NT2/D1 (cell line): Measurements from ENCODE around the gene HBD.

Experiments
- DNase-seq: peaks from one replicate; pipeline ENCODE4 v3.0.0-alpha.2; 2011; ENCODE audit warnings: low read depth, low spot score
- H3K27me3 ChIP-seq: 2 replicates; pipeline ENCODE4 v1.6.0; 2011; ENCODE audit warnings: mild to moderate bottlenecking; ENCODE audit not compliant: insufficient read length, insufficient read depth
- H3K36me3 ChIP-seq: 2 replicates; pipeline ENCODE4 v1.6.1; 2011; ENCODE audit warnings: mild to moderate bottlenecking, low read length, mixed read lengths; ENCODE audit not compliant: insufficient read depth, insufficient read length
- H3K4me1 ChIP-seq: 2 replicates; pipeline ENCODE4 v1.5.1; 2011; ENCODE audit not compliant: insufficient read depth, insufficient read length
- H3K4me3 ChIP-seq: 2 replicates; pipeline ENCODE4 v1.5.1; 2011; ENCODE audit warnings: low read depth; ENCODE audit not compliant: insufficient read length
- H3K9ac ChIP-seq: 2 replicates; pipeline ENCODE4 v1.6.0; 2011; ENCODE audit warnings: low read depth; ENCODE audit not compliant: insufficient read length
- H3K9me3 ChIP-seq: 2 replicates; pipeline ENCODE4 v1.5.1; 2011; ENCODE audit warnings: mild to moderate bottlenecking, low read length; ENCODE audit not compliant: insufficient read depth
- SUZ12 ChIP-seq: IDR thresholded peaks from 2 replicates; pipeline ENCODE4 v1.6.1; 2011; ENCODE audit not compliant: insufficient read length, insufficient read depth; ENCODE audit errors: extremely low read depth
- YY1 ChIP-seq: IDR thresholded peaks from 2 replicates; pipeline ENCODE4 v1.6.1; 2011; ENCODE audit not compliant: insufficient read length, insufficient read depth
- ZNF274 ChIP-seq: IDR thresholded peaks from 2 replicates; pipeline ENCODE4 v1.6.1; 2011; ENCODE audit warnings: mild to moderate bottlenecking, low read depth, low read length

The HBD gene

DNA sequence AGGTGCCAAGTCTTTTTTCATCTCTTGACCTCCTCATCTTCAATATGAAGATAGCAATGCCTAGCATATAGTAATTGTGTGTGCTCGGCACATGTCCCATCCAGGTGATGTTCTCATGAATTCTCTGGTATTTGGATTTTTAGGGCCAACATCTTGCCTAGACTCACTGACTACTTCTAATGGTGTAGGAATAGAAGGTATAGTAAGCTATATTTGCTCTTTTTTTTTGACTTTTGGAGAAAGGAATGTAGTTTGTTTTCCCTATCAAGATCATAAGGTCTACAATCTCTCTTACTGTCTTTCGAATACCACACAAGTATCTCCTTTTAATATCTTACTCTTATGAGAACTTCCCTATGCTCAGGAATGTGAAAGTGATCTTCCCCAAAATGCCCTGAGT lies 3.2 kb downstream of the HBD start:
- H3K4me3 ChIP-seq = no peak overlapping the region
- H3K9ac ChIP-seq = no peak overlapping the region
- H3K4me1 ChIP-seq = no peaks in the 10 kb centered on the region
- no peak for DNase-seq
- H3K27me3 ChIP-seq = no peaks in the 10 kb centered on the region
- no peaks in the 10 kb centered on the region for H3K9me3 ChIP-seq
- no peak for TF ChIP-seq SUZ12
- TF ChIP-seq ZNF274 = no peak
- TF ChIP-seq YY1 = no peak
- H3K36me3 ChIP-seq = no peaks in the 10 kb centered on the region

DNA sequence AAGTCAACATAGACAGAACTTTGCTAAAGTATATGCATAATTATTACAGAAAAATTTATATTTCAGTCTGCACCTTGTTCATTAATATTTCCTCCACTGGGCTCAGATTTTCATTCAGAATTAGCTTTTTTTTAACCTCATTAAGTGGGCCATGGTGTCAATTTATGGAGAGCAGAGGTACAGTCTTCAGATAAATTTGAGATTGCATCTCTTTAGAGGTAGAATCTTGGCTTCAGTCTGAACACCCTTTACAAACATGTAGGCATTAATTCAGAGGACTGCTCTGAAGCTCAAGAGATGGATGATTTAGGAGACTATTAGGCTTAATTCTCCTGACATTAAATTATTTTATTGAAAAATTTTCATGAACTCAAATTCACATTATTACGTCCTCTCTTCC lies 4.0 kb downstream of the HBD start:
- H3K9ac ChIP-seq = no peak overlapping the region
- TF ChIP-seq ZNF274 = no peak
- TF ChIP-seq SUZ12 = no peak
- TF ChIP-seq YY1 = no peak
- DNase-seq = no peak
- no peaks in the 10 kb centered on the region for H3K36me3 ChIP-seq
- no peak overlapping the region for H3K4me3 ChIP-seq
- no peaks in the 10 kb centered on the region for H3K4me1 ChIP-seq
- no peaks in the 10 kb centered on the region for H3K27me3 ChIP-seq
- H3K9me3 ChIP-seq = no peaks in the 10 kb centered on the region

DNA sequence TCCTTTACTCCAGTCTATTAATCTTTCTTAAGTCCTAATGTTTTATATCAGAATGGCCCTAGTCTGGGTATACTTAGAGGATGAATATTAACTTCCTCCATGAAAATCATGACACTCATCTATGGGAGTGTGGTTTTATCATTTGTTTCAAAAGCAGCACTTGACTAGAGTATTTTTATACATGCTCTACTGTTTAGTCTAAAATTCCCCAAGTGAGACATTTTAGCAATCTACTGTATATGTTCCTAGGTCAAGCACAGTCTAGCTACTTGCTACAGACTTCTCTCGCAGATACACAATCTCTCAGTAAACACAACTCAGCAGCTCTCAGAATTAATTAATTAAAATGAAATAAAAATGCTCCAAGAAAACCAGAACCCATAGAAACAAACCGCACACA lies 4.5 kb downstream of the HBD start:
- Histone ChIP-seq H3K4me1 (no peaks in the 10 kb centered on the region), H3K9me3 (no peaks in the 10 kb centered on the region), H3K27me3 (no peaks in the 10 kb centered on the region), H3K9ac (no peak overlapping the region), H3K36me3 (no peaks in the 10 kb centered on the region), H3K4me3 (no peak overlapping the region)
- no peak for TF ChIP-seq YY1
- TF ChIP-seq ZNF274 = no peak
- no peak for TF ChIP-seq SUZ12
- DNase-seq = no peak

DNA sequence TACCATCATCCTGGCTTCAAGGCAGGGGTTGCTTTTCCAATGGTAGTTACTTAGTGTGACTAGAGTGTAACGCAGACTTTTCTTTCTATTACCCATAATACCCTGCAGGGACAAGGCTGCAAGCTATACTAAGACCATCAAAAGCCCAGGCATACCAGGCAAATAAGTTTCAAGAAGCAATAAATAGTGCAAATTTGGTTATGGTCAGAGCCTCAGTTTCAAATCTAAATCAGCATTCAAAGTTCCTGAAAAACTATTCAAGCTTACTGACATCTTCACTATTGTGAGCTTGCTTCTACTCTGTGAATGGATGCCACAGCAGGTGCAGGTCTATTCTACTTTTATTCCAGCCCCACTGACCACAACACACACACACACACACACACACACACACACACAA lies 4.9 kb downstream of the HBD start:
- TF ChIP-seq YY1 (no peak), SUZ12 (no peak), ZNF274 (no peak)
- no peak for DNase-seq
- Histone ChIP-seq H3K4me3 (no peak overlapping the region), H3K9ac (no peak overlapping the region), H3K27me3 (no peaks in the 10 kb centered on the region), H3K9me3 (no peaks in the 10 kb centered on the region), H3K4me1 (no peaks in the 10 kb centered on the region), H3K36me3 (no peaks in the 10 kb centered on the region)

DNA sequence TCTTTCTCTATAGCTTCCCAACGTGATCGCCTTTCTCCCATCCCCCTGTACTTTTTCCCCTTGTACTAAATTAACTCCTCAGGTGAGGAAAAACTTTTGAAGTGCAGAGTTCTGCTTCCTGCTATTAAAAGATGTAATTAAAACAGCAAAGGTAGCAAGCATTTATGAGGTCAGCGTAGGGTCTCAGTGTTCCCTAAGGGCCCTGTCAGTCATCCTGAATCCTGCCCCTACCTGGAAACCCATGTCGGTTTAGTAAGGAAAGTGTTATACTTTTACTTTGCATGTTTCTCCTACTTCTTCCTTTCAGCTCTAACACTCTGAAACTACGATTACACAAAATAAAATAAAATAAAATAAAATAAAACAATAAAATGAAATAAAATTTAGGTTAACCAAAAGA lies 6.2 kb downstream of the HBD start:
- Histone ChIP-seq H3K27me3 (no peaks in the 10 kb centered on the region), H3K36me3 (no peaks in the 10 kb centered on the region), H3K4me3 (no peak overlapping the region), H3K9me3 (no peaks in the 10 kb centered on the region), H3K4me1 (no peaks in the 10 kb centered on the region), H3K9ac (no peak overlapping the region)
- TF ChIP-seq SUZ12 (no peak), YY1 (no peak), ZNF274 (no peak)
- DNase-seq = no peak

DNA sequence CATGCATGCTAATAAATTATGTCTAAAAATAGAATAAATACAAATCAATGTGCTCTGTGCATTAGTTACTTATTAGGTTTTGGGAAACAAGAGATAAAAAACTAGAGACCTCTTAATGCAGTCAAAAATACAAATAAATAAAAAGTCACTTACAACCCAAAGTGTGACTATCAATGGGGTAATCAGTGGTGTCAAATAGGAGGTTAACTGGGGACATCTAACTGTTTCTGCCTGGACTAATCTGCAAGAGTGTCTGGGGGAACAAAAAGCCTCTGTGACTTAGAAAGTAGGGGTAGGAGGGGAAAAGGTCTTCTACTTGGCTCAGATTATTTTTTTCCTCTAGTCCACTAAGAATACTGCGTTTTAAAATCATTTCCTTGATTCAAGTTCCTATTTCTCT lies 6.6 kb downstream of the HBD start:
- Histone ChIP-seq H3K27me3 (no peaks in the 10 kb centered on the region), H3K4me3 (no peak overlapping the region), H3K9me3 (no peaks in the 10 kb centered on the region), H3K9ac (no peak overlapping the region), H3K36me3 (no peaks in the 10 kb centered on the region), H3K4me1 (no peaks in the 10 kb centered on the region)
- no peak for DNase-seq
- TF ChIP-seq ZNF274 (no peak), SUZ12 (no peak), YY1 (no peak)

DNA sequence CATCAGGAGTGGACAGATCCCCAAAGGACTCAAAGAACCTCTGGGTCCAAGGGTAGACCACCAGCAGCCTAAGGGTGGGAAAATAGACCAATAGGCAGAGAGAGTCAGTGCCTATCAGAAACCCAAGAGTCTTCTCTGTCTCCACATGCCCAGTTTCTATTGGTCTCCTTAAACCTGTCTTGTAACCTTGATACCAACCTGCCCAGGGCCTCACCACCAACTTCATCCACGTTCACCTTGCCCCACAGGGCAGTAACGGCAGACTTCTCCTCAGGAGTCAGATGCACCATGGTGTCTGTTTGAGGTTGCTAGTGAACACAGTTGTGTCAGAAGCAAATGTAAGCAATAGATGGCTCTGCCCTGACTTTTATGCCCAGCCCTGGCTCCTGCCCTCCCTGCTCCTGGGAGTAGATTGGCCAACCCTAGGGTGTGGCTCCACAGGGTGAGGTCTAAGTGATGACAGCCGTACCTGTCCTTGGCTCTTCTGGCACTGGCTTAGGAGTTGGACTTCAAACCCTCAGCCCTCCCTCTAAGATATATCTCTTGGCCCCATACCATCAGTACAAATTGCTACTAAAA lies 7.5 kb downstream of the HBD start, which contains the start of gene HBB:
TSS of gene HBB (minus strand) at position 340 of the 579 bp plus-strand sequence. CDS start at position 290, 50 bp downstream.
- Histone ChIP-seq H3K9ac (no peak within 1 kb of the TSS), H3K4me1 (no peaks in the 10 kb centered on the region), H3K4me3 (no peak within 1 kb of the TSS), H3K36me3 (no peaks in the 10 kb centered on the region), H3K9me3 (peaks cover 6% of the 10 kb centered on the region; the same call in 1 of the 2 replicates), H3K27me3 (no peaks in the 10 kb centered on the region)
- no peak for DNase-seq
- TF ChIP-seq YY1 = no peak
- TF ChIP-seq SUZ12 = no peak
- no peak for TF ChIP-seq ZNF274

DNA sequence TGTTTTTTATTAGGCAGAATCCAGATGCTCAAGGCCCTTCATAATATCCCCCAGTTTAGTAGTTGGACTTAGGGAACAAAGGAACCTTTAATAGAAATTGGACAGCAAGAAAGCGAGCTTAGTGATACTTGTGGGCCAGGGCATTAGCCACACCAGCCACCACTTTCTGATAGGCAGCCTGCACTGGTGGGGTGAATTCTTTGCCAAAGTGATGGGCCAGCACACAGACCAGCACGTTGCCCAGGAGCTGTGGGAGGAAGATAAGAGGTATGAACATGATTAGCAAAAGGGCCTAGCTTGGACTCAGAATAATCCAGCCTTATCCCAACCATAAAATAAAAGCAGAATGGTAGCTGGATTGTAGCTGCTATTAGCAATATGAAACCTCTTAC lies 8.8 kb downstream of the HBD start:
- Histone ChIP-seq H3K9ac (no peak overlapping the region), H3K4me3 (no peak overlapping the region), H3K9me3 (peaks cover 6% of the 10 kb centered on the region; the same call in 1 of the 2 replicates), H3K36me3 (no peaks in the 10 kb centered on the region), H3K27me3 (no peaks in the 10 kb centered on the region), H3K4me1 (no peaks in the 10 kb centered on the region)
- DNase-seq = no peak
- no peak for TF ChIP-seq ZNF274
- TF ChIP-seq SUZ12 = no peak
- no peak for TF ChIP-seq YY1
